H9 (cell line): Measurements from ENCODE around the gene IFT81. TPM values are rescaled to one million over a fixed set of nuclear protein-coding genes. Genes with fewer than 3 reads are reported as not detected.

ENCODE experiments used
- DNase-seq: peaks from one replicate; pipeline ENCODE4 v3.0.0-alpha.2; 2017
- H2AFZ ChIP-seq: one replicate; pipeline ENCODE4 v1.6.1; 2013; ENCODE audit warnings: mild to moderate bottlenecking, low read length, control low read depth, moderate library complexity
- H2AK5ac ChIP-seq: 2 replicates; pipeline ENCODE4 v1.6.1; 2013; ENCODE audit warnings: low read length, control low read depth, mixed read lengths; ENCODE audit not compliant: insufficient read length
- H2BK120ac ChIP-seq: one replicate; pipeline ENCODE4 v1.6.1; 2013; ENCODE audit warnings: low read depth, mild to moderate bottlenecking, low read length, control low read depth, inconsistent platforms; ENCODE audit not compliant: poor library complexity, severe bottlenecking
- H2BK12ac ChIP-seq: 2 replicates; pipeline ENCODE4 v1.6.1; 2013; ENCODE audit warnings: low read length, control low read depth, mixed read lengths, low read depth; ENCODE audit not compliant: insufficient read length
- H2BK15ac ChIP-seq: 2 replicates; pipeline ENCODE4 v1.6.1; 2013; ENCODE audit warnings: low read depth, low read length, control low read depth
- H2BK20ac ChIP-seq: one replicate; pipeline ENCODE4 v1.6.1; 2013; ENCODE audit warnings: low read depth, mild to moderate bottlenecking, low read length, control low read depth, inconsistent platforms; ENCODE audit not compliant: poor library complexity, severe bottlenecking
- H2BK5ac ChIP-seq: 2 replicates; pipeline ENCODE4 v1.6.1; 2013; ENCODE audit warnings: low read length, control low read depth, mixed read lengths; ENCODE audit not compliant: insufficient read length
- H3K14ac ChIP-seq: 2 replicates; pipeline ENCODE4 v1.6.1; 2013; ENCODE audit warnings: low read length, control low read depth; ENCODE audit not compliant: insufficient read depth
- H3K18ac ChIP-seq: 2 replicates; pipeline ENCODE4 v1.6.1; 2013; ENCODE audit warnings: low read depth, mild to moderate bottlenecking, mixed read lengths, low read length, control low read depth; ENCODE audit not compliant: insufficient read length
- H3K23ac ChIP-seq: 2 replicates; pipeline ENCODE4 v1.6.1; 2013; ENCODE audit warnings: low read length, control low read depth, mixed read lengths, low read depth; ENCODE audit not compliant: insufficient read length
- H3K23me2 ChIP-seq: 2 replicates; pipeline ENCODE4 v1.6.1; 2013; ENCODE audit warnings: low read depth, mild to moderate bottlenecking, mixed read lengths, low read length, control low read depth; ENCODE audit not compliant: insufficient read length, poor library complexity, severe bottlenecking
- H3K27ac ChIP-seq: 2 replicates; pipeline ENCODE4 v1.5.1; 2013; ENCODE audit warnings: low read length, control low read depth, mixed read lengths, low read depth; ENCODE audit not compliant: insufficient read length
- H3K27me3 ChIP-seq: 2 replicates; pipeline ENCODE4 v1.6.1; 2013; ENCODE audit warnings: low read length, control low read depth, inconsistent platforms; ENCODE audit not compliant: insufficient read depth
- H3K4ac ChIP-seq: 2 replicates; pipeline ENCODE4 v1.6.1; 2013; ENCODE audit warnings: low read depth, mild to moderate bottlenecking, control low read depth, inconsistent platforms, low read length, moderate library complexity
- H3K4me1 ChIP-seq: 2 replicates; pipeline ENCODE4 v1.6.1; 2013; ENCODE audit warnings: low read length, control low read depth, inconsistent platforms; ENCODE audit not compliant: insufficient read depth
- H3K4me2 ChIP-seq: 2 replicates; pipeline ENCODE4 v1.6.1; 2013; ENCODE audit warnings: low read length, control low read depth, mixed read lengths; ENCODE audit not compliant: insufficient read length, insufficient read depth
- H3K56ac ChIP-seq: 2 replicates; pipeline ENCODE4 v1.6.1; 2013; ENCODE audit warnings: low read depth, mild to moderate bottlenecking, mixed read lengths, low read length, control low read depth; ENCODE audit not compliant: insufficient read length
- H3K79me1 ChIP-seq: 2 replicates; pipeline ENCODE4 v1.6.1; 2013; ENCODE audit warnings: low read depth, mild to moderate bottlenecking, moderate library complexity, low read length, control low read depth, inconsistent platforms; ENCODE audit not compliant: insufficient read depth, poor library complexity, severe bottlenecking
- H3K79me2 ChIP-seq: 2 replicates; pipeline ENCODE4 v1.6.1; 2013; ENCODE audit warnings: low read length, control low read depth, inconsistent platforms; ENCODE audit not compliant: insufficient read depth
- H3K9ac ChIP-seq: 2 replicates; pipeline ENCODE4 v1.6.1; 2013; ENCODE audit warnings: low read length, control low read depth, mixed read lengths; ENCODE audit not compliant: insufficient read length; ENCODE audit errors: extremely low read depth
- H3K9me3 ChIP-seq: one replicate; pipeline ENCODE4 v1.6.1; 2013; ENCODE audit warnings: low read depth, low read length, inconsistent platforms; ENCODE audit not compliant: control insufficient read depth
- H3T11ph ChIP-seq: one replicate; pipeline ENCODE4 v1.6.1; 2013; ENCODE audit warnings: mild to moderate bottlenecking, low read length, control low read depth, inconsistent platforms
- H4K20me1 ChIP-seq: one replicate; pipeline ENCODE4 v1.6.1; 2013; ENCODE audit not compliant: control insufficient read depth, insufficient read length, insufficient read depth
- H4K5ac ChIP-seq: 2 replicates; pipeline ENCODE4 v1.6.1; 2013; ENCODE audit warnings: low read depth, mild to moderate bottlenecking, mixed read lengths, low read length, control low read depth; ENCODE audit not compliant: insufficient read length
- H4K8ac ChIP-seq: replicated peaks from 2 replicates; pipeline ENCODE4 v1.6.1; 2013; ENCODE audit warnings: low read length, control low read depth, mixed read lengths, low read depth; ENCODE audit not compliant: insufficient read length
- H4K91ac ChIP-seq: 2 replicates; pipeline ENCODE4 v1.6.1; 2013; ENCODE audit warnings: low read depth, mild to moderate bottlenecking, moderate library complexity, mixed read lengths, low read length, control low read depth; ENCODE audit not compliant: insufficient read length
- H3K27ac Mint-ChIP-seq, 3 experiments: 2 replicates in 2 of 3; 3 replicates in 1 of 3; pipeline ENCODE4 v1.8.0; 2020 to 2021; ENCODE audit warnings: mixed read lengths in 3 of 3, mild to moderate bottlenecking in 1 of 3, moderate library complexity in 1 of 3
- H3K27me3 Mint-ChIP-seq: 2 replicates; pipeline ENCODE4 v1.8.0; 2021; ENCODE audit warnings: low read depth, mild to moderate bottlenecking, moderate library complexity, mixed read lengths
- H3K36me3 Mint-ChIP-seq, 3 experiments: 2 replicates in 2 of 3; 3 replicates in 1 of 3; pipeline ENCODE4 v1.8.0; 2020 to 2021; ENCODE audit warnings: low read depth in 3 of 3, mixed read lengths in 3 of 3; ENCODE audit not compliant: insufficient read depth in 1 of 3
- H3K4me1 Mint-ChIP-seq, 2 experiments: 2 replicates each; pipeline ENCODE4 v1.8.0; 2020; ENCODE audit warnings: mixed read lengths in 2 of 2
- H3K4me3 Mint-ChIP-seq, 2 experiments: 2 replicates in 1 of 2; 3 replicates in 1 of 2; pipeline ENCODE4 v1.8.0; 2020 to 2021; ENCODE audit warnings: mild to moderate bottlenecking in 2 of 2, mixed read lengths in 2 of 2, moderate library complexity in 1 of 2
- H3K9me3 Mint-ChIP-seq, 2 experiments: 2 replicates in 1 of 2; 3 replicates in 1 of 2; pipeline ENCODE4 v1.8.0; 2020; ENCODE audit warnings: mild to moderate bottlenecking in 2 of 2, mixed read lengths in 2 of 2, moderate library complexity in 1 of 2
- WGBS: extraction: QIAGEN DNeasy Blood & Tissue Kit; methylation state at CpG from one replicate; pipeline ENCODE4 v1.1.7; 2013; ENCODE audit warnings: missing lambda C conversion rate, low lambda C conversion rate, mixed read lengths; ENCODE audit not compliant: insufficient read length; ENCODE audit errors: extremely low coverage; 5-methylcytosine and 5-hydroxymethylcytosine counted together
- total RNA-seq: library from RNA; stranded (reverse); gene quantifications from 2 replicates; pipeline ENCODE4 v1.2.1, GENCODE V29; 2021
- TF ChIP-seq, protein P1 (sequence below): fragments of 200-600 bp; sonication (generic); conservative IDR thresholded peaks from 3 replicates; pipeline ENCODE4 v1.8.0; 2021; ENCODE audit warnings: antibody characterized with exemption, mild to moderate bottlenecking

The IFT81 gene
- total RNA-seq, 1 experiment from 2014 or later: 9.3 TPM

DNA sequence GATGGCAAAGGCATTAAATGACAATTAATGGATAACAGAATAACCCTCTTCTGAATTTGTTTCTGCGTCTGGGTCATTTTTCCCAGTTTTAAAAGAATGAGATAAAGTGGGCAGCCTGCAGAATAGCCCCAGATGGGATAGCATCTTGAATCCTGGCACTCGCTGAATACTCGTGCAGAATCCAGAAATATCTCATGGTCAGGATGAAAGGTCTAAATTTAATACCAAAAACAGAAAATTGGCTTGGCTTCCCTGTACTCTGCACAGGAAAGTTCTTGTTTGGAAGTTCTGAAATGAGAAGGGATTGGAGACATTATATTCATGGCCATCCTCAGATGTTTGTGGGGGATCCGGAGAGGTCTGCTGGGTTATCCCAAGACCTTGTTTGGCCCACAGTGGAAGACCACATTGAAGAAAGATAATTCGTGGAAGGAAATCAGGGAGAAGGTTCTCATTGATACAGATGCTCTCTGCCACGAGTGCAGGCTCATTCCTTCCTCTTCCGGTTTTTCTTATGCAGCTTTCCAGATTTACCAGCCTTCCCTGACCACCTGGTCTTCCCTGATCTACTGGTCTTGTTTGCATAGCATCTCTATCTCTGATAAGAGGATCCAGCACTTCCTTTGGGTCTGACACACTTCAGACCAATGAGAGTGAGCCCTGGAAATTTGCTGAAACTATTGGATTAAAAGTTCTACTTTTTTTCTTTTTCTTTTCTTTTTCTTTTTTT is 6.0 kb upstream of the IFT81 start:
- no peak overlapping the region for H3K14ac ChIP-seq
- no peaks in the 10 kb centered on the region for H3K79me1 ChIP-seq
- no peak overlapping the region for H3K27ac ChIP-seq
- H4K91ac ChIP-seq: no peak overlapping the region
- no peak overlapping the region for H3K4ac ChIP-seq
- H3K23ac ChIP-seq: no peak overlapping the region
- DNase-seq: no peak
- no peak overlapping the region for H2BK5ac ChIP-seq
- H3K79me2 ChIP-seq: no peaks in the 10 kb centered on the region
- H3K18ac ChIP-seq: no peak overlapping the region
- H3K27ac Mint-ChIP-seq: no peak overlapping the region
- TF ChIP-seq, protein P1, sequence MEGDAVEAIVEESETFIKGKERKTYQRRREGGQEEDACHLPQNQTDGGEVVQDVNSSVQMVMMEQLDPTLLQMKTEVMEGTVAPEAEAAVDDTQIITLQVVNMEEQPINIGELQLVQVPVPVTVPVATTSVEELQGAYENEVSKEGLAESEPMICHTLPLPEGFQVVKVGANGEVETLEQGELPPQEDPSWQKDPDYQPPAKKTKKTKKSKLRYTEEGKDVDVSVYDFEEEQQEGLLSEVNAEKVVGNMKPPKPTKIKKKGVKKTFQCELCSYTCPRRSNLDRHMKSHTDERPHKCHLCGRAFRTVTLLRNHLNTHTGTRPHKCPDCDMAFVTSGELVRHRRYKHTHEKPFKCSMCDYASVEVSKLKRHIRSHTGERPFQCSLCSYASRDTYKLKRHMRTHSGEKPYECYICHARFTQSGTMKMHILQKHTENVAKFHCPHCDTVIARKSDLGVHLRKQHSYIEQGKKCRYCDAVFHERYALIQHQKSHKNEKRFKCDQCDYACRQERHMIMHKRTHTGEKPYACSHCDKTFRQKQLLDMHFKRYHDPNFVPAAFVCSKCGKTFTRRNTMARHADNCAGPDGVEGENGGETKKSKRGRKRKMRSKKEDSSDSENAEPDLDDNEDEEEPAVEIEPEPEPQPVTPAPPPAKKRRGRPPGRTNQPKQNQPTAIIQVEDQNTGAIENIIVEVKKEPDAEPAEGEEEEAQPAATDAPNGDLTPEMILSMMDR: no peak
- H3K9me3 ChIP-seq: no peaks in the 10 kb centered on the region
- no peaks in the 10 kb centered on the region for H3K27me3 ChIP-seq
- H2AFZ ChIP-seq: no peak overlapping the region
- H2AK5ac ChIP-seq: no peak overlapping the region
- H2BK20ac ChIP-seq: no peak overlapping the region
- H2BK15ac ChIP-seq: no peak overlapping the region
- no peak overlapping the region for H3K4me3 Mint-ChIP-seq
- H3K4me1 Mint-ChIP-seq: peaks cover 10 to 14% of the 10 kb centered on the region in 2 experiments
- H3K36me3 Mint-ChIP-seq: no peaks in the 10 kb centered on the region
- H3T11ph ChIP-seq: no peak overlapping the region
- H4K5ac ChIP-seq: no peak overlapping the region
- no peak overlapping the region for H2BK12ac ChIP-seq
- no peaks in the 10 kb centered on the region for H4K20me1 ChIP-seq
- H2BK120ac ChIP-seq: no peak overlapping the region
- no peak overlapping the region for H4K8ac ChIP-seq
- H3K56ac ChIP-seq: no peak overlapping the region
- no CpG with 5 or more reads among the region's 7 CpGs for WGBS
- no peak overlapping the region for H3K4me2 ChIP-seq
- no peaks in the 10 kb centered on the region for H3K23me2 ChIP-seq
- no peaks in the 10 kb centered on the region; a peak in 1 of 5 replicates for H3K9me3 Mint-ChIP-seq
- H3K27me3 Mint-ChIP-seq: peaks cover 5% of the 10 kb centered on the region
- no peak overlapping the region for H3K9ac ChIP-seq
- H3K4me1 ChIP-seq: no peaks in the 10 kb centered on the region
